Neural cell (in vitro differentiated cells): Measurements from ENCODE around the gene ZSCAN31.

Experiments
- CTCF ChIP-seq: fragments of 450-650 bp; IDR thresholded peaks from 2 replicates; pipeline ENCODE4 v1.5.1; 2014; ENCODE audit warnings: antibody characterized with exemption, mild to moderate bottlenecking, moderate library complexity; ENCODE audit not compliant: poor library complexity, severe bottlenecking
- EP300 ChIP-seq: fragments of 450-650 bp; conservative IDR thresholded peaks from 2 replicates; pipeline ENCODE4 v1.6.1; 2014; ENCODE audit warnings: antibody characterized with exemption, mild to moderate bottlenecking, moderate library complexity; ENCODE audit not compliant: poor library complexity, severe bottlenecking
- EZH2 ChIP-seq: fragments of 200-600, 300-800 bp; shearing (Covaris generic), sonication (generic); IDR thresholded peaks from 2 replicates; pipeline ENCODE4 v1.6.1; 2014; ENCODE audit warnings: antibody characterized with exemption, low read length, borderline replicate concordance, mild to moderate bottlenecking; ENCODE audit not compliant: insufficient read depth, poor library complexity, severe bottlenecking
- POLR2AphosphoS5 ChIP-seq: IDR thresholded peaks from 2 replicates; pipeline ENCODE4 v1.6.1; 2012
- SMC3 ChIP-seq: fragments of 450-650 bp; conservative IDR thresholded peaks from 2 replicates; pipeline ENCODE4 v1.6.1; 2014; ENCODE audit warnings: antibody characterized with exemption, mild to moderate bottlenecking, moderate library complexity; ENCODE audit not compliant: poor library complexity
- TF ChIP-seq, protein P1 (sequence below): IDR thresholded peaks from 2 replicates; pipeline ENCODE4 v1.6.1; 2012; ENCODE audit warnings: borderline replicate concordance

- TF ChIP-seq SMC3 = no peak
- TF ChIP-seq CTCF = no peak
- no peak for TF ChIP-seq EP300
- no peak for TF ChIP-seq EZH2
- TF ChIP-seq, protein P1, sequence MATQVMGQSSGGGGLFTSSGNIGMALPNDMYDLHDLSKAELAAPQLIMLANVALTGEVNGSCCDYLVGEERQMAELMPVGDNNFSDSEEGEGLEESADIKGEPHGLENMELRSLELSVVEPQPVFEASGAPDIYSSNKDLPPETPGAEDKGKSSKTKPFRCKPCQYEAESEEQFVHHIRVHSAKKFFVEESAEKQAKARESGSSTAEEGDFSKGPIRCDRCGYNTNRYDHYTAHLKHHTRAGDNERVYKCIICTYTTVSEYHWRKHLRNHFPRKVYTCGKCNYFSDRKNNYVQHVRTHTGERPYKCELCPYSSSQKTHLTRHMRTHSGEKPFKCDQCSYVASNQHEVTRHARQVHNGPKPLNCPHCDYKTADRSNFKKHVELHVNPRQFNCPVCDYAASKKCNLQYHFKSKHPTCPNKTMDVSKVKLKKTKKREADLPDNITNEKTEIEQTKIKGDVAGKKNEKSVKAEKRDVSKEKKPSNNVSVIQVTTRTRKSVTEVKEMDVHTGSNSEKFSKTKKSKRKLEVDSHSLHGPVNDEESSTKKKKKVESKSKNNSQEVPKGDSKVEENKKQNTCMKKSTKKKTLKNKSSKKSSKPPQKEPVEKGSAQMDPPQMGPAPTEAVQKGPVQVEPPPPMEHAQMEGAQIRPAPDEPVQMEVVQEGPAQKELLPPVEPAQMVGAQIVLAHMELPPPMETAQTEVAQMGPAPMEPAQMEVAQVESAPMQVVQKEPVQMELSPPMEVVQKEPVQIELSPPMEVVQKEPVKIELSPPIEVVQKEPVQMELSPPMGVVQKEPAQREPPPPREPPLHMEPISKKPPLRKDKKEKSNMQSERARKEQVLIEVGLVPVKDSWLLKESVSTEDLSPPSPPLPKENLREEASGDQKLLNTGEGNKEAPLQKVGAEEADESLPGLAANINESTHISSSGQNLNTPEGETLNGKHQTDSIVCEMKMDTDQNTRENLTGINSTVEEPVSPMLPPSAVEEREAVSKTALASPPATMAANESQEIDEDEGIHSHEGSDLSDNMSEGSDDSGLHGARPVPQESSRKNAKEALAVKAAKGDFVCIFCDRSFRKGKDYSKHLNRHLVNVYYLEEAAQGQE = no peak
- no peak for TF ChIP-seq POLR2AphosphoS5
Measured at GRCh38 chr6:28380381-28380780, 44.4 kb upstream of the ZSCAN31 start.
